GM12891 (cell line): Measurements from ENCODE around the gene NEDD4L.

ENCODE experiments used
- POLR2A ChIP-seq: IDR thresholded peaks from 2 replicates; pipeline ENCODE4 v1.6.1; 2011; ENCODE audit warnings: low read depth, low read length, control low read depth
- POLR2AphosphoS5 ChIP-seq: IDR thresholded peaks from 2 replicates; pipeline ENCODE4 v1.6.1; 2011; ENCODE audit warnings: low read depth, low read length, control low read depth
- TAF1 ChIP-seq: IDR thresholded peaks from 2 replicates; pipeline ENCODE4 v1.6.1; 2011; ENCODE audit warnings: low read depth, low read length, control low read depth

- TF ChIP-seq TAF1 = no peak
- no peak for TF ChIP-seq POLR2A
- no peak for TF ChIP-seq POLR2AphosphoS5
Observed at GRCh38 chr18:58370612-58371011, 326.6 kb downstream of the NEDD4L start.
